SK-N-SH (cell line): ENCODE measurements around the gene CPAMD8. TPM values are rescaled to one million over a fixed set of nuclear protein-coding genes. Genes with fewer than 3 reads are reported as not detected.

Source experiments
- CTCF ChIA-PET: fragments of 300-600, 350-600 bp; formaldehyde crosslinking; extraction: SDS; loops from one replicate; lab custom pipeline; 2021; lab: Yijun Ruan, JAX
- POLR2A ChIA-PET: fragments of 350-600 bp; sonication (Branson Sonifier 250); formaldehyde crosslinking; extraction: SDS; loops from one replicate; lab custom pipeline; 2020; ENCODE audit warnings: antibody characterized with exemption, inconsistent platforms; lab: Yijun Ruan, JAX
- DNase-seq: peaks from one replicate; pipeline ENCODE4 v3.0.0; 2012
- H2AFZ ChIP-seq: fragments of 200-600 bp; sonication (generic); 2 replicates; pipeline ENCODE4 v1.8.1; 2016; ENCODE audit warnings: antibody characterized with exemption, mild to moderate bottlenecking, low read depth
- H3F3A ChIP-seq: fragments of 200-600 bp; sonication (generic); replicated peaks from 2 replicates; pipeline ENCODE3; 2016; ENCODE audit warnings: antibody characterized with exemption, mild to moderate bottlenecking; ENCODE audit not compliant: insufficient read depth
- H3K27ac ChIP-seq, 2 experiments: fragments of 200-500 bp in 1 of 2; fragments of 200-600 bp in 1 of 2; sonication (Bioruptor generic) in 1 of 2; sonication (generic), shearing (Covaris generic) in 1 of 2; 2 replicates each; pipeline versions ENCODE4 v1.5.1 to v1.6.1; 2014 to 2016; ENCODE audit warnings: low read depth in 2 of 2, inconsistent platforms in 1 of 2, low read length in 1 of 2, mild to moderate bottlenecking in 1 of 2, mixed read lengths in 1 of 2
- H3K27me3 ChIP-seq: fragments of 200-600 bp; sonication (generic), shearing (Covaris generic); 2 replicates; pipeline ENCODE4 v1.6.1; 2016; ENCODE audit warnings: mixed run types; ENCODE audit not compliant: insufficient read depth
- H3K36me3 ChIP-seq, 2 experiments: fragments of 200-500 bp in 1 of 2; fragments of 200-600 bp in 1 of 2; sonication (Bioruptor generic) in 1 of 2; sonication (generic) in 1 of 2; replicated peaks in 1 of 2; 2 replicates each; pipeline versions ENCODE3 to v1.5.1; 2014 to 2016; ENCODE audit warnings: low read length in 1 of 2, mild to moderate bottlenecking in 1 of 2; ENCODE audit not compliant: insufficient read depth in 2 of 2, control insufficient read depth in 1 of 2
- H3K4me1 ChIP-seq, 2 experiments: fragments of 200-500 bp in 1 of 2; fragments of 200-600 bp in 1 of 2; sonication (Bioruptor generic) in 1 of 2; sonication (generic), shearing (Covaris generic) in 1 of 2; 2 replicates each; pipeline versions ENCODE4 v1.5.1 to v1.6.1; 2014 to 2016; ENCODE audit warnings: low read depth in 1 of 2, low read length in 1 of 2, mixed run types in 1 of 2; ENCODE audit not compliant: insufficient read depth in 2 of 2, control insufficient read depth in 1 of 2
- H3K4me2 ChIP-seq: fragments of 200-600 bp; sonication (generic), shearing (Covaris generic); 2 replicates; pipeline ENCODE4 v1.6.1; 2017; ENCODE audit warnings: mixed run types
- H3K4me3 ChIP-seq, 2 experiments: fragments of 200-500 bp in 1 of 2; fragments of 200-600 bp in 1 of 2; sonication (Bioruptor generic) in 1 of 2; sonication (generic), shearing (Covaris generic) in 1 of 2; 2 replicates each; pipeline versions ENCODE4 v1.5.1 to v1.8.1; 2014 to 2016; ENCODE audit warnings: low read depth in 2 of 2, inconsistent platforms in 1 of 2, low read length in 1 of 2, mild to moderate bottlenecking in 1 of 2, mixed read lengths in 1 of 2, moderate library complexity in 1 of 2
- H3K79me2 ChIP-seq: fragments of 200-600 bp; sonication (generic); 2 replicates; pipeline ENCODE4 v1.8.1; 2017; ENCODE audit warnings: mild to moderate bottlenecking; ENCODE audit not compliant: insufficient read depth
- H3K9ac ChIP-seq: fragments of 200-600 bp; sonication (generic); 2 replicates; pipeline ENCODE4 v1.6.1; 2017; ENCODE audit warnings: mixed run types
- H3K9me2 ChIP-seq: fragments of 200-600 bp; sonication (generic); 2 replicates; pipeline ENCODE4 v1.6.1; 2017; ENCODE audit warnings: mixed run types
- H3K9me3 ChIP-seq: fragments of 200-600 bp; sonication (generic); 2 replicates; pipeline ENCODE4 v1.6.1; 2017; ENCODE audit warnings: mixed run types, mild to moderate bottlenecking, moderate library complexity
- H4K20me1 ChIP-seq: fragments of 200-600 bp; sonication (generic); 2 replicates; pipeline ENCODE4 v1.6.1; 2017; ENCODE audit warnings: mild to moderate bottlenecking, mixed run types; ENCODE audit not compliant: insufficient read depth
- CHD2 ChIP-seq: fragments of 150-350 bp; IDR thresholded peaks from 2 replicates; pipeline ENCODE4 v1.6.1; 2018; ENCODE audit warnings: low read length; ENCODE audit not compliant: partially characterized antibody
- ELF1 ChIP-seq: IDR thresholded peaks from 2 replicates; pipeline ENCODE4 v1.4.0; 2012
- EP300 ChIP-seq, 2 experiments: IDR thresholded peaks; 2 replicates each; pipeline versions ENCODE4 v1.4.0 to v1.6.1; 2012; ENCODE audit warnings: borderline replicate concordance in 1 of 2, low read depth in 1 of 2, low read length in 1 of 2
- FOXJ3 ChIP-seq: sonication (generic); formaldehyde crosslinking; IDR thresholded peaks from 2 replicates; pipeline ENCODE4 v1.5.1; 2020; ENCODE audit warnings: mild to moderate bottlenecking, missing genetic modification reagents
- FOXM1 ChIP-seq: IDR thresholded peaks from 2 replicates; pipeline ENCODE4 v1.4.0; 2012; ENCODE audit warnings: low read depth, mild to moderate bottlenecking
- GABPA ChIP-seq: IDR thresholded peaks from 2 replicates; pipeline ENCODE4 v1.4.0; 2012; ENCODE audit warnings: low read depth, mild to moderate bottlenecking
- GATA2 ChIP-seq: sonication (generic); formaldehyde crosslinking; IDR thresholded peaks from 2 replicates; pipeline ENCODE4 v1.5.0; 2020; ENCODE audit warnings: mild to moderate bottlenecking, missing genetic modification reagents
- JUND ChIP-seq: IDR thresholded peaks from 2 replicates; pipeline ENCODE4 v1.4.0; 2012
- MEF2A ChIP-seq: IDR thresholded peaks from 2 replicates; pipeline ENCODE4 v1.4.0; 2012; ENCODE audit warnings: low read depth, borderline replicate concordance
- MXI1 ChIP-seq: IDR thresholded peaks from 2 replicates; pipeline ENCODE4 v1.6.1; 2012; ENCODE audit warnings: mild to moderate bottlenecking, low read depth, low read length, improper control_type of control experiment
- NFIC ChIP-seq: IDR thresholded peaks from 2 replicates; pipeline ENCODE4 v1.4.0; 2012; ENCODE audit warnings: borderline replicate concordance
- NRF1 ChIP-seq: IDR thresholded peaks from 2 replicates; pipeline ENCODE4 v1.6.1; 2012; ENCODE audit warnings: low read depth, mild to moderate bottlenecking, low read length
- POLR2AphosphoS5 ChIP-seq: IDR thresholded peaks from 2 replicates; pipeline ENCODE4 v1.6.1; 2012; ENCODE audit warnings: low read depth, low read length
- RAD21 ChIP-seq: IDR thresholded peaks from 2 replicates; pipeline ENCODE4 v1.6.1; 2012; ENCODE audit warnings: mild to moderate bottlenecking, low read length
- RCOR1 ChIP-seq: fragments of 150-350 bp; IDR thresholded peaks from 2 replicates; pipeline ENCODE4 v1.6.1; 2017; ENCODE audit warnings: antibody characterized with exemption, low read length
- SIN3A ChIP-seq: IDR thresholded peaks from 2 replicates; pipeline ENCODE4 v1.6.1; 2012; ENCODE audit warnings: low read depth, mild to moderate bottlenecking, low read length, moderate library complexity, borderline replicate concordance
- SMC3 ChIP-seq: IDR thresholded peaks from 2 replicates; pipeline ENCODE4 v1.6.1; 2012; ENCODE audit warnings: low read depth, low read length, improper control_type of control experiment
- TAF1 ChIP-seq: IDR thresholded peaks from 2 replicates; pipeline ENCODE4 v1.6.1; 2012; ENCODE audit warnings: low read depth, mild to moderate bottlenecking, low read length, moderate library complexity, borderline replicate concordance
- TCF12 ChIP-seq: IDR thresholded peaks from 2 replicates; pipeline ENCODE4 v1.4.0; 2012
- YY1 ChIP-seq: IDR thresholded peaks from 2 replicates; pipeline ENCODE4 v1.4.0; 2012; ENCODE audit warnings: low read depth, mild to moderate bottlenecking
- WGBS: methylation state at CpG from one replicate; pipeline ENCODE4 v1.1.6; 2017; ENCODE audit warnings: low lambda C conversion rate; 5-methylcytosine and 5-hydroxymethylcytosine counted together
- polyA plus RNA-seq, 3 experiments: library from polyadenylated mRNA; depleted of rRNA; stranded (reverse); fragments of >200 nt; gene quantifications; 2 replicates each; pipeline ENCODE4 v1.2.3, GENCODE V29; 2012
- TF ChIP-seq, protein P1 (sequence below): fragments of 150-350 bp; IDR thresholded peaks from 2 replicates; pipeline ENCODE4 v1.6.1; 2017; ENCODE audit warnings: antibody characterized with exemption, low read length, low read depth, borderline replicate concordance
- TF ChIP-seq, protein P2 (sequence below): IDR thresholded peaks from 2 replicates; pipeline ENCODE4 v1.4.0; 2012; ENCODE audit warnings: low read depth, borderline replicate concordance
- TF ChIP-seq, protein P3 (sequence below): fragments of 200-600 bp; sonication (generic); IDR thresholded peaks from 2 replicates; pipeline ENCODE4 v1.6.1; 2017; ENCODE audit warnings: antibody characterized with exemption, mild to moderate bottlenecking, moderate library complexity

Gene CPAMD8
- polyA plus RNA-seq, 1 of the 3 experiments (the other 2 are of a cell fraction), result 1.2 TPM

DNA sequence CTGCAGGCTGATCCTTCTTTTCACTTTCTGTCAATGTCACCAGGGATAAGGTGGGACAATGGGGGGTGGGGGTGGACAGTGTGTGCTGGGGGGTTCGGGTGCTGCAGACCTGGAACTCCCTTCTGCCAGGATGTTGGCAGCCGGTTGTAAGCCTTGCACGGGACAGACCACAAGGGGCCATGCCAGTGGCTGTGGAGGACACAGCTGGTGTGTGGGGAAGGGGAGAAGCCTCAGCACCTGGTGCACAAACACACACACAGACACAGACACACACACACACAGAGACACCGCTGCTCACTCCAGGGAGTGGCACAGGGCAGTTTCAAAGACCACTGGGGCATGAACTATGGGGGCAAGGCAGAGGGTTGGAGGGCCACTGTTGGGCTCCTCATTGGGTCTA lies 134.2 kb downstream of the CPAMD8 start:
- CTCF ChIA-PET, result no interaction called here

DNA sequence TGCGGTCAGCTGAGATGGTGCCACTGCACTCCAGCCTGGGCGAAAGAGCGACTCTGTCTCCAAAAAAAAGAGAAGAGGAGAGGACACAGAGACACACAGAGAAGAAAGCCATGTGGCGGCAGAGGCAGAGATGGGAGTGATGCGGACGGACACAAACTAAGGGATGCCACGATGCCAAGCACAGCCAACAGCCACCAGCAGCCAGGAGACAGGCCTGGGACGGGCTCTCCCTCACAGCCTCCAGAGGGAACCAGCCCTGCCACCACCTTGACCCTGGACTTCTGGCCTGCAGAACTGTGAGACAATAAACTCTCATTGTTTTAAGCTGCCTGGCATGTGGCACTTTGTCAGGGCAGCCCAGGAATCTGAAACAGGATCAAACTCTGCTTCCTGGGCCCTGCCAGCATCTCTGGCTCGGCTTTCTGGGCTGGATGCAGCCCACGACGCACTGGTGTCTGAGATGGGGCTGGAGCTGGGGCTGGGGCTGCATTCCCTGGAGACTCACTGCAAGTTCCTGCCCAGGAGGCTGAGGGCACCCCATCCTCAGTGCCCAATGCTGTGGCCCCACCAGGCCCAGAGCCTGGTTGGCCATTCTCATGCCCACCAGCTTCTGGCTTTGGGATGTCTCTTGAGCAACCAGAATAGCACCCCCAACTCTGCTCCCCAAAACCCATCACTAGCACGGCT lies 134.8 kb downstream of the CPAMD8 start:
- Histone ChIP-seq H4K20me1 (no peaks in the 10 kb centered on the region), H3K36me3 (no peaks in the 10 kb centered on the region), H3K9me3 (no peaks in the 10 kb centered on the region), H3K9ac (no peak overlapping the region), H3K79me2 (no peaks in the 10 kb centered on the region), H3K4me3 (no peak overlapping the region), H3K4me2 (no peak overlapping the region), H3K27ac (no peak overlapping the region), H3K27me3 (no peaks in the 10 kb centered on the region), H3K4me1 (peaks cover 0 to 21% of the 10 kb centered on the region in 2 experiments; a peak in 1 of 4 replicates), H3F3A (no peaks in the 10 kb centered on the region), H2AFZ (no peak overlapping the region), H3K9me2 (no peaks in the 10 kb centered on the region)
- ChIA-PET POLR2A (no interaction called here), CTCF (no interaction called here)
- no peak for DNase-seq
- WGBS, result 83% methylated on average over 9 of the region's 12 CpGs
- TF ChIP-seq, protein P1, sequence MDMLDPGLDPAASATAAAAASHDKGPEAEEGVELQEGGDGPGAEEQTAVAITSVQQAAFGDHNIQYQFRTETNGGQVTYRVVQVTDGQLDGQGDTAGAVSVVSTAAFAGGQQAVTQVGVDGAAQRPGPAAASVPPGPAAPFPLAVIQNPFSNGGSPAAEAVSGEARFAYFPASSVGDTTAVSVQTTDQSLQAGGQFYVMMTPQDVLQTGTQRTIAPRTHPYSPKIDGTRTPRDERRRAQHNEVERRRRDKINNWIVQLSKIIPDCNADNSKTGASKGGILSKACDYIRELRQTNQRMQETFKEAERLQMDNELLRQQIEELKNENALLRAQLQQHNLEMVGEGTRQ, result no peak
- no peak for TF ChIP-seq GABPA
- TF ChIP-seq SMC3, result no peak
- TF ChIP-seq TCF12, result no peak
- TF ChIP-seq EP300 (IDR thresholded peaks at IDR 0.05; ENCODE audit: borderline replicate concordance in 1 of 2, low read depth in 1 of 2, low read length in 1 of 2), result no peak
- TF ChIP-seq, protein P2, sequence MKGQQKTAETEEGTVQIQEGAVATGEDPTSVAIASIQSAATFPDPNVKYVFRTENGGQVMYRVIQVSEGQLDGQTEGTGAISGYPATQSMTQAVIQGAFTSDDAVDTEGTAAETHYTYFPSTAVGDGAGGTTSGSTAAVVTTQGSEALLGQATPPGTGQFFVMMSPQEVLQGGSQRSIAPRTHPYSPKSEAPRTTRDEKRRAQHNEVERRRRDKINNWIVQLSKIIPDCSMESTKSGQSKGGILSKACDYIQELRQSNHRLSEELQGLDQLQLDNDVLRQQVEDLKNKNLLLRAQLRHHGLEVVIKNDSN, result no peak
- no peak for TF ChIP-seq TAF1
- no peak for TF ChIP-seq JUND
- no peak for TF ChIP-seq NRF1
- no peak for TF ChIP-seq YY1
- no peak for TF ChIP-seq CHD2
- TF ChIP-seq POLR2AphosphoS5, result no peak
- TF ChIP-seq, protein P3, sequence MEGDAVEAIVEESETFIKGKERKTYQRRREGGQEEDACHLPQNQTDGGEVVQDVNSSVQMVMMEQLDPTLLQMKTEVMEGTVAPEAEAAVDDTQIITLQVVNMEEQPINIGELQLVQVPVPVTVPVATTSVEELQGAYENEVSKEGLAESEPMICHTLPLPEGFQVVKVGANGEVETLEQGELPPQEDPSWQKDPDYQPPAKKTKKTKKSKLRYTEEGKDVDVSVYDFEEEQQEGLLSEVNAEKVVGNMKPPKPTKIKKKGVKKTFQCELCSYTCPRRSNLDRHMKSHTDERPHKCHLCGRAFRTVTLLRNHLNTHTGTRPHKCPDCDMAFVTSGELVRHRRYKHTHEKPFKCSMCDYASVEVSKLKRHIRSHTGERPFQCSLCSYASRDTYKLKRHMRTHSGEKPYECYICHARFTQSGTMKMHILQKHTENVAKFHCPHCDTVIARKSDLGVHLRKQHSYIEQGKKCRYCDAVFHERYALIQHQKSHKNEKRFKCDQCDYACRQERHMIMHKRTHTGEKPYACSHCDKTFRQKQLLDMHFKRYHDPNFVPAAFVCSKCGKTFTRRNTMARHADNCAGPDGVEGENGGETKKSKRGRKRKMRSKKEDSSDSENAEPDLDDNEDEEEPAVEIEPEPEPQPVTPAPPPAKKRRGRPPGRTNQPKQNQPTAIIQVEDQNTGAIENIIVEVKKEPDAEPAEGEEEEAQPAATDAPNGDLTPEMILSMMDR, result no peak

More for the DNA sequence above, 134.2 kb downstream of the CPAMD8 start:
- Histone ChIP-seq H3K36me3 (no peaks in the 10 kb centered on the region), H3K9ac (no peak overlapping the region), H3K79me2 (no peaks in the 10 kb centered on the region), H3K9me3 (no peaks in the 10 kb centered on the region), H3K4me1 (peaks cover 0 to 21% of the 10 kb centered on the region in 2 experiments; a peak in 1 of 4 replicates), H3K27me3 (no peaks in the 10 kb centered on the region), H3K4me2 (no peak overlapping the region), H3K4me3 (no peak overlapping the region), H2AFZ (no peak overlapping the region), H3F3A (no peaks in the 10 kb centered on the region), H3K9me2 (no peaks in the 10 kb centered on the region), H4K20me1 (no peaks in the 10 kb centered on the region), H3K27ac (no peak overlapping the region)
- 60% methylated on average over 2 of the region's 4 CpGs for WGBS
- DNase-seq, result no peak
- POLR2A ChIA-PET, result no interaction called here
- no peak for TF ChIP-seq SIN3A
- TF ChIP-seq, protein P3, result no peak
- TF ChIP-seq RAD21, result no peak
- no peak for TF ChIP-seq MEF2A
- TF ChIP-seq NRF1, result no peak
- TF ChIP-seq, protein P1, result no peak
- TF ChIP-seq MXI1, result no peak
- TF ChIP-seq FOXJ3 (CRISPR knock-in tag), result no peak
- TF ChIP-seq JUND, result no peak
- no peak for TF ChIP-seq FOXM1
- no peak for TF ChIP-seq ELF1
- no peak for TF ChIP-seq GATA2 (CRISPR knock-in tag)
- TF ChIP-seq CHD2, result no peak
- TF ChIP-seq RCOR1, result no peak
- no peak for TF ChIP-seq NFIC
